GM21723 (cell line): ENCODE results near the gene KRTAP5-10.
"Not testable (repeated sequence)": the region's sequence is repeated elsewhere in the genome, so short reads cannot be mapped to it uniquely, and the experiment has no call there.

ENCODE experiments used
- ATAC-seq: cut with Tn5 transposase; IDR thresholded peaks from one replicate; pipeline ENCODE4 v1.9.1; 2021; ENCODE audit warnings: mild to moderate bottlenecking, moderate library complexity; ENCODE audit not compliant: unreplicated experiment

Gene KRTAP5-10

DNA sequence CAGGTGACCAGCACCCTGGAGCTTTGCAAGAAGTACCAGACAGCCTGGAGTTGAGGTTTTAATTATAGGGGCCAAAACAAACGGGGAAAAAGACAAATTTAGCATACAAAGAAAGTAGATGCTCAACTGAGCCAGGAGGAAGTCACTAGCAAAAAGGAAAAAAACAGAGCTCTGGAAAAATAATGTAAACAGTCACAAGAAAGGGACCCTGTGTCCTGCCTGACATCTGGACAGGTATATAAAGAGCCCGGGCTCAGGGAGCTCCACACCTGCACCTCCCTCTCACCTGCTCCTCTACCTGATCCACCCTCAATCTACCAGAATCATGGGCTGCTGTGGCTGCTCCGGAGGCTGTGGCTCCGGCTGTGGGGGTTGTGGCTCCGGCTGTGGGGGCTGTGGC is at the start of gene KRTAP5-10:
Gene KRTAP5-10, plus strand, starts transcription at position 301 of the 400 bp plus-strand sequence. Its CDS starts 25 bp downstream, at position 326.
- no peak for ATAC-seq

DNA sequence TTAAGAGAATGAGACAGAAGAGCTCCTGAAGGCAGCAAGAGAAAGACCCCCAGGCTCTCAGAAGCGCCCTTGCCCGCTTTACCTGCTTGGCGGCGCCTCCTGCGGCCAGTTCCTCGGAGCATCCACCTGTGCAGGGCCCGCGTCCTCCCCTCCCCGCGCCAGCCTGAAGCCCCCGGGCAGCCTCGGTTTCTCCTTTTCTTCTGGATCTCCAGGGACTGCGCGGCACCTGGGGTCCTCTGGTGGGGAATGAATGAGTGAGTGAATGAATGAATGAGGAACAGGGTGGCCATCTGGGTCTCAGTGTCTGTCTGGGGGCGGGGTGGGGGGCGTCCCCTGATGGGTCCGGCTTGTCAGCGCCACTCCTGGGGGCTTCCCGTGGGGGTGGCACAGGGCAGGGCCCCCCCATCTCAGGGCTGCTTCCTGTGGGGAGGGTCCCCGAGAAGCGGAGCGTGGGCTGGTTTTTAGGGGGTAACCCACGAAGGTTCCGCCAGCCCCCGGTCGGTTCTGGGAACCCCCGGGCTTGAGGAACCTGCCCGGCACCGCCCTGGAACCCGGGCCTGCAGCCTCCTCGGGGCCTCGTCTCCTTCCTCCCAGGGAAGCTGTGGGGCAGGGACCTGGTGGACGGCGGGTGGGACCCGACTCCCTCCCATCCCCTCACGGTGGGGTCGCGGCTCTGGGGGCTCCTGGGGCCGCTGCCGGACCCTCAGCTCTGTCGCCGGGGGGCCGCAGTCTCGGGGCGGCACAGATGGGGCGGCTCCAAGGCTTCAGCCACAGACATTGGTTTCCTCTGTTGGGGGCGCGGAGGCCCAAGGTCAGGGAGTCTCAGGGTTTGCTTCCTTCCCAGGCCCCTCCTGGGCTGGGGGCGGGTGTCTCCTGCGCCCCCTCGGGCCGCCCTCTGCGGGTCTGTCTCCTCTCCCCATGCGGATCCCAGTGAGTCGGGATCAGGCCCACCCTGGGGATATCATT is 46.6 kb upstream of the KRTAP5-10 start:
- ATAC-seq: no peak

- no peak for ATAC-seq
Observed at GRCh38 chr11:71519546-71519945, 45.8 kb upstream of the KRTAP5-10 start.

GRCh38 chr11:71525188-71525937 is 40.0 kb upstream of the KRTAP5-10 start:
- ATAC-seq: no peak

- no peak for ATAC-seq
Observed at GRCh38 chr11:71525938-71526495, 39.3 kb upstream of the KRTAP5-10 start.

- ATAC-seq: not testable (repeated sequence)
Observed at GRCh38 chr11:71526796-71527575, 38.4 kb upstream of the KRTAP5-10 start, which contains the start of gene KRTAP5-7. TSS of gene KRTAP5-7 (plus strand) at chr11:71527267. CDS start at chr11:71527301, 34 bp downstream.

DNA sequence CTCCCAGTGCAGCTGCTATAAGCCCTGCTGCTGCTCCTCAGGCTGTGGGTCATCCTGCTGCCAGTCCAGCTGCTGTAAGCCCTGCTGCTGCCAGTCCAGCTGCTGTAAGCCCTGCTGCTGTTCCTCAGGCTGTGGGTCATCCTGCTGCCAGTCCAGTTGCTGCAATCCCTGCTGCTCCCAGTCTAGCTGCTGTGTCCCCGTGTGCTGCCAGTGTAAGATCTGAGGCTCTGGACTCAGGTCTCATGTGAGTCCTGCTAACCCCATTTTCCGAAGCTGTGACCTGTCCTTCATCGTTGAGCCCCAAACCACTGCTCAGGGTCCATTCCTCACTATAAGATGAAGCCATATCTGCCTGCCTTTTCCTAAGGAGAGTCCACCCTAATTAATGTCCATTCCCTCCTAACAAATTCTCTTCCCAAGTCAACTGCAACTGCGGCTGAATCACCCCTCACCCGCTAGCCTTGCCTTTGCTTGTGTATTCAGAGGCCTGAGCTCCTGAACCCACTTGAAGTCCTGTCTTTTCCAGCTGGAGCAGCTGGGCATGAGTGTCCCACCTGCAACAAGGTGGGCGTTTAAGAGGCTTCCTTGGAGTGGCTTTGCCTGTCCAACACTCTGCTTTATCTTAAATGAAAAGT is 37.7 kb upstream of the KRTAP5-10 start:
- ATAC-seq: no peak

DNA sequence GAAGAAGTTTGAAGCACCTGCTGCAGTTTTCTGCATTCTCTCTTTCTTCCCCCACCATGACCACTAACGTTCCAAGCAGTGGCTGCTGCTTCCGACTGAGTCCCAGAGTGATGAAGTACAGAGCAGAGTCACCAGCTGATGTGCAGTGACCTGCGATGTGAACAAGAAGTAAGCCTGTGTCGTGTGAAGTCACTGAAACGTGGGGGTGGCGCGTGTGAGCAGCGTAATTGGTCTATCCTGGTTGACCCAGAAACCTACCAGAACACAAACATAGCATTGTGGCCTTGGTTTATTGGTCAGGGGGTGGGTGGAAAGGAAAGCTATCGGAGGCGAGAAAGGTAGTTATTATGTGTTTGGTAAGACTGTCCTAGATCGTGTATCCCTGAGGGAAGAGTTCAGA is 34.8 kb upstream of the KRTAP5-10 start:
- no peak for ATAC-seq

- ATAC-seq: no peak
Observed at GRCh38 chr11:71532036-71532610, 33.2 kb upstream of the KRTAP5-10 start.

GRCh38 chr11:71534711-71535608 is 30.4 kb upstream of the KRTAP5-10 start:
- not testable (repeated sequence) for ATAC-seq

GRCh38 chr11:71535825-71536224 is 29.5 kb upstream of the KRTAP5-10 start:
- no peak for ATAC-seq

DNA sequence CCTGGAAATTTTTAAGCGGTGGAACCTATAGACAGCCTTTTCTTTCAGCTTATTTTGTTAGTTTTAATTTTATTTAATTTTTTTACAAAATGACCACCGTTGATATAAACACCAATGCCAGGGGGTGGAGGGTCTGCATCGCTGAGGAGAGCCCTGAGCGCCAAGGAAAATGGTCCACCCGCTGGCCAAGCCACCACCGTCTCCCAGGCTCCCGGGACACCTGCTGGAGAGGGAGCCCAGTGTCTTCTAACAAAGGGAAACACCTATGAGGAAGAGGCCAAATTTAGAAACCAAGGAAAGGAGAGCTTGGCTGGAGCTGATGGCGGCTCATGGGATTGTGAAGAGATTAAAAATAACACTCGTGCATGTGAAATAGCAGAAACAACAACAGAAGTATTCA is 27.8 kb upstream of the KRTAP5-10 start:
- no peak for ATAC-seq

GRCh38 chr11:71537977-71538665 is 27.2 kb upstream of the KRTAP5-10 start, which contains the start of gene KRTAP5-8:
TSS of gene KRTAP5-8 (plus strand) at chr11:71538025. CDS start at chr11:71538056, 31 bp downstream.
- not testable (repeated sequence) for ATAC-seq

- ATAC-seq: no peak
Observed at GRCh38 chr11:71538666-71538990, 26.7 kb upstream of the KRTAP5-10 start.

DNA sequence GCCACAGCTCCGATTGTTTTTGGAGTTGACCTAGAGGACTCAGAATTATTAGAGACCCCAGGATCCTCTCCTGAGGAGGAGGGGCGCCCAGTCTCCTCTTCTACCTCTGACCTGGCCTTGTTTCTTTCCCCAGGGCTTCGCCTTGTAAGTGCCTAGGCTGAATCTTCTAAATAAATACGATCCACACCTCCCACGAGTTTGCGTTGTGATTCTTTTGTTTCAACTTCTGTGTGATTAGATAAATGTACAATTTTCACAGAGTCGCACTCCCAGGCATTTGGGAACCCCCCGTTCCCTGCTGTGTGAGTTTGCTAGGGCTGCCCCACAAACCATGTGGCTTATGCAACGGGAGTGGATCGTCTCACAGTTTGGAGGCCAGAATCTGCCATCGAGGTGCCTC is 26.3 kb upstream of the KRTAP5-10 start:
- ATAC-seq: no peak

GRCh38 chr11:71539971-71540370 is 25.4 kb upstream of the KRTAP5-10 start:
- not testable (repeated sequence) for ATAC-seq

- ATAC-seq: peak; percentile 58
Observed at GRCh38 chr11:71540521-71541304, 24.6 kb upstream of the KRTAP5-10 start.
